Upper lobe of left lung (tissue), 6 donors: ENCODE results near the gene INPP4B. TPM values are rescaled to one million over a fixed set of nuclear protein-coding genes. Genes with fewer than 3 reads are reported as not detected.

Source experiments
- ATAC-seq, 2 donors: fragments of 200-7000 bp; cut with Tn5 transposase; one replicate each; pipeline ENCODE4 v1.9.1; 2022; ENCODE audit warnings: mild to moderate bottlenecking in 2 of 2, moderate library complexity in 2 of 2; ENCODE audit not compliant: low FRiP score in 2 of 2
- DNase-seq, 2 donors: peaks; one replicate each; pipeline ENCODE4 v3.0.0-alpha.2; 2019 to 2020
- H3K27ac ChIP-seq, 4 donors: fragments of 200-600 bp; sonication (generic); one replicate each; pipeline ENCODE4 v1.5.1; 2016 to 2019
- H3K27me3 ChIP-seq, 4 donors: fragments of 200-600 bp; sonication (generic); one replicate each; pipeline ENCODE4 v1.5.1; 2017 to 2019
- H3K36me3 ChIP-seq, 4 donors: fragments of 200-600 bp; sonication (generic); one replicate each; pipeline ENCODE4 v1.5.1; 2016 to 2019
- H3K4me1 ChIP-seq, 4 donors: fragments of 200-600 bp; sonication (generic); one replicate each; pipeline ENCODE4 v1.5.1; 2018 to 2019
- H3K4me3 ChIP-seq, 4 donors: fragments of 200-600 bp; sonication (generic); one replicate each; pipeline ENCODE4 v1.5.1; 2017 to 2019; ENCODE audit warnings: mild to moderate bottlenecking in 2 of 4, moderate library complexity in 1 of 4
- H3K9me3 ChIP-seq, 4 donors: fragments of 200-600 bp; sonication (generic); one replicate each; pipeline ENCODE4 v1.5.1; 2018 to 2019
- EP300 ChIP-seq, 4 donors: sonication (generic); formaldehyde crosslinking; IDR thresholded peaks; one replicate each; pipeline ENCODE4 v1.5.1; 2017; ENCODE audit warnings: antibody characterized with exemption in 4 of 4, control low read depth in 2 of 4
- POLR2A ChIP-seq, 4 donors: fragments of 450-650 bp; IDR thresholded peaks; one replicate each; pipeline ENCODE4 v1.5.1; 2016 to 2017; ENCODE audit warnings: antibody characterized with exemption in 4 of 4, mild to moderate bottlenecking in 2 of 4
- POLR2AphosphoS5 ChIP-seq, 2 donors: sonication (generic); formaldehyde crosslinking; IDR thresholded peaks; one replicate each; pipeline ENCODE4 v1.5.1; 2017; ENCODE audit warnings: antibody characterized with exemption in 2 of 2
- WGBS, 2 donors: methylation state at CpG; one replicate each; pipeline ENCODE4 v1.1.5; 2017 to 2018; 5-methylcytosine and 5-hydroxymethylcytosine counted together
- total RNA-seq, 6 donors: library from RNA; depleted of rRNA in 4 of 6; stranded (reverse); fragments of >200 nt in 4 of 6; gene quantifications; one replicate each; pipeline versions ENCODE4 v1.1.0 to v1.2.1, GENCODE V29; 2016 to 2021
- TF ChIP-seq, protein P1 (sequence below), 6 experiments: fragments of 450-650 bp in 4 of 6; fragments of 200-600 bp in 2 of 6; sonication (generic) in 2 of 6; IDR thresholded peaks; one replicate each; pipeline ENCODE4 v1.5.1; 2016 to 2019; ENCODE audit warnings: antibody characterized with exemption in 6 of 6
- donor health status: DM: no; HTN: no; CAD: no; lungs with moderate emphysema.
- donor health status: DM: no; HTN: yes; CAD: no; lungs with severe emphysema.

The INPP4B gene
- total RNA-seq, 6 donors from 2014 or later: 4.7 to 31.4 (median 10.4) TPM

DNA sequence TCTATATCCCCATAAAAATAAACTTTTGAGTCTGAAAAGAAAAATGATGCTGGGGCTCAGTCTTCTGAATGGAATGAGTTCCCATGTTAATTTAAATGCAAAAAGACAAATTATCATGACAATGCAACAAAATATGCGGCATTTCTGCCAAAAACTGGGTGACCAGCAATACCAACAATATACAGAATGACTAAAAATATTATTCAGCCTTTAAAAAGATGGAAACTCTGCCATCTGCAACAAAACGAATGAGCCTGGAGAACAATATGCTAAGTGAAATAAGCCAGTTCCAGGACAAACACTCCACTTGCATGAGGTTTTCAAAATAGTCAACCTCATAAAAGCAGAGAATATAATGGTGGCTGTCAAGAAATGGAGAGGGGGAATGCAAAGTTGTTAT is 651.2 kb downstream of the INPP4B start:
- Histone ChIP-seq H3K9me3 (no peaks in the 10 kb centered on the region), H3K27ac (no peak overlapping the region), H3K27me3 (no peaks in the 10 kb centered on the region), H3K36me3 (no peaks in the 10 kb centered on the region), H3K4me3 (no peak overlapping the region), H3K4me1 (no peaks in the 10 kb centered on the region)
- TF ChIP-seq POLR2AphosphoS5 (IDR thresholded peaks at IDR 0.05) (no peak), POLR2A (IDR thresholded peaks at IDR 0.05) (no peak), EP300 (IDR thresholded peaks at IDR 0.05) (no peak)
- TF ChIP-seq, protein P1, sequence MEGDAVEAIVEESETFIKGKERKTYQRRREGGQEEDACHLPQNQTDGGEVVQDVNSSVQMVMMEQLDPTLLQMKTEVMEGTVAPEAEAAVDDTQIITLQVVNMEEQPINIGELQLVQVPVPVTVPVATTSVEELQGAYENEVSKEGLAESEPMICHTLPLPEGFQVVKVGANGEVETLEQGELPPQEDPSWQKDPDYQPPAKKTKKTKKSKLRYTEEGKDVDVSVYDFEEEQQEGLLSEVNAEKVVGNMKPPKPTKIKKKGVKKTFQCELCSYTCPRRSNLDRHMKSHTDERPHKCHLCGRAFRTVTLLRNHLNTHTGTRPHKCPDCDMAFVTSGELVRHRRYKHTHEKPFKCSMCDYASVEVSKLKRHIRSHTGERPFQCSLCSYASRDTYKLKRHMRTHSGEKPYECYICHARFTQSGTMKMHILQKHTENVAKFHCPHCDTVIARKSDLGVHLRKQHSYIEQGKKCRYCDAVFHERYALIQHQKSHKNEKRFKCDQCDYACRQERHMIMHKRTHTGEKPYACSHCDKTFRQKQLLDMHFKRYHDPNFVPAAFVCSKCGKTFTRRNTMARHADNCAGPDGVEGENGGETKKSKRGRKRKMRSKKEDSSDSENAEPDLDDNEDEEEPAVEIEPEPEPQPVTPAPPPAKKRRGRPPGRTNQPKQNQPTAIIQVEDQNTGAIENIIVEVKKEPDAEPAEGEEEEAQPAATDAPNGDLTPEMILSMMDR (IDR thresholded peaks at IDR 0.05): no peak
- 84 to 91% methylated on average over 2 of the region's 2 CpGs for WGBS, 2 donors
- DNase-seq: no peak
- ATAC-seq: no peak

DNA sequence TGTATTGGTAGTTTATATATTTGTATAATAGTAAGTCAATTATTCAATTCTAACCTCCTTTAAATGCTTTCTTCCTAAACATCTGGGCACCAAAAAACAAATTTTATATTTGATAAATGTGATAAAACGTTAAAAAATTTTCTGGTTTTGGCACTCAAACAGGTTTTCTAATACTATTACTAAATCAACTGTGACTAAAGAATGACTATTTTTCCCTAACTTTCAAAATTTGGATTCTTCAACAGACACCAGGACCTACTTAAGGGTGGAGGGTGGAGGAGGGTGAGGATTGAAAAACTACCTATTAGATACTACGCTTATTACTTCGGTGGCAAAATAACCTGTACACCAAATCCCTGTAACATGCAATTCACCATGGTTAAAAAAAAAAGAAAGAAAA is 654.2 kb downstream of the INPP4B start:
- TF ChIP-seq POLR2A (IDR thresholded peaks at IDR 0.05): no peak
- TF ChIP-seq, protein P1 (IDR thresholded peaks at IDR 0.05): no peak
- no peak for TF ChIP-seq EP300 (IDR thresholded peaks at IDR 0.05)
- TF ChIP-seq POLR2AphosphoS5 (IDR thresholded peaks at IDR 0.05): no peak
- DNase-seq: no peak
- 54 to 83% methylated on average over 3 of the region's 3 CpGs for WGBS, 2 donors

DNA sequence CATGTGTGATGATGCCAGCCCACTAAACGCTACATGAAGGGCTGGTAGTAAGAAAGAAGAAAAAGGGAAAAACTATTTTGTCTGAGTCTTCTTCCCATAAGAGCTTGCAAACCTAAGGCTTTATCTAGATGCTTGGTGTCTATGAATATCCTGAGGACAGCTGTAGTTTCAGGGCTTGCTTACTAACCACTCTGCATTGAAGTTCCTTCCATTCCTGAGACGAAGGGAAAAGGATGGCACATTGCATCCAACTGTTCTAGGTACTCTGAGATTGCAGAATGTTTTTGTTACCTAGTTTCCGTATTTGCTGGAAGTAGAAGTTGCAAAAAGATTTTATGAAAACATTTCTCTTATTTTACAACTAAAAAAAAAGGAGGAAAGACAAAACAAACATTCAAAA is 665.1 kb downstream of the INPP4B start:
- ATAC-seq (no peak), DNase-seq (no peak)
- H3K27me3 ChIP-seq: no peaks in the 10 kb centered on the region
- H3K4me3 ChIP-seq: no peak overlapping the region
- H3K4me1 ChIP-seq: no peaks in the 10 kb centered on the region
- TF ChIP-seq EP300 (IDR thresholded peaks at IDR 0.05): no peak
- TF ChIP-seq, protein P1 (IDR thresholded peaks at IDR 0.05): no peak
- TF ChIP-seq POLR2AphosphoS5 (IDR thresholded peaks at IDR 0.05): no peak
- no peak for TF ChIP-seq POLR2A (IDR thresholded peaks at IDR 0.05)
- H3K27ac ChIP-seq: no peak overlapping the region
- WGBS, 2 donors: 87 to 90% methylated on average over 3 of the region's 3 CpGs
- H3K9me3 ChIP-seq: no peaks in the 10 kb centered on the region
- no peaks in the 10 kb centered on the region for H3K36me3 ChIP-seq

More for the DNA sequence above, 654.2 kb downstream of the INPP4B start:
- no peak overlapping the region for H3K27ac ChIP-seq
- no peaks in the 10 kb centered on the region for H3K9me3 ChIP-seq
- no peaks in the 10 kb centered on the region for H3K4me1 ChIP-seq
- H3K4me3 ChIP-seq: no peak overlapping the region
- ATAC-seq: no peak
- H3K36me3 ChIP-seq: no peaks in the 10 kb centered on the region
- no peaks in the 10 kb centered on the region for H3K27me3 ChIP-seq

DNA sequence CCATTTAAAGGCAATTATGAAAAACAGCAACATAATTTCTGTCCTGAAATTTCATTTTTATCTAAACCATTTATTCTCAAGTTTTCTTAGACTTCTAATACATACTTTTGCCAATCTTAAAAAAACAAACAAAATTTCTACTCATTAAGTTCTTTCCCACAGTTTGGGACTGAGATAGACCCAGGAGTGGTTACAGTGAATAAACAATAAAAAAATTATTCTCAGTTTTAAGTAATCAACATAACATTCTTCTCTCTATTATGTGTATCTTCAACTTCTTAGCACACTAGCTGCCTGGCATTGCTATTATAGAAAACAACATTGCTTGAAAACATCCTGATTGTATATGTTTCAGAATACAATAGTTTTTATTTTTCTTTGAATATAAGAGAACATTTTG is 676.9 kb downstream of the INPP4B start:
- Histone ChIP-seq H3K27ac (no peak overlapping the region), H3K27me3 (no peaks in the 10 kb centered on the region), H3K4me1 (no peaks in the 10 kb centered on the region), H3K9me3 (no peaks in the 10 kb centered on the region), H3K4me3 (no peak overlapping the region), H3K36me3 (peaks cover 0 to 3% (median 0%) of the 10 kb centered on the region in 4 donors)
- ATAC-seq (no peak), DNase-seq (no peak)
- no peak for TF ChIP-seq POLR2A (IDR thresholded peaks at IDR 0.05)
- TF ChIP-seq, protein P1 (IDR thresholded peaks at IDR 0.05): no peak
- no peak for TF ChIP-seq EP300 (IDR thresholded peaks at IDR 0.05)
- TF ChIP-seq POLR2AphosphoS5 (IDR thresholded peaks at IDR 0.05): no peak

DNA sequence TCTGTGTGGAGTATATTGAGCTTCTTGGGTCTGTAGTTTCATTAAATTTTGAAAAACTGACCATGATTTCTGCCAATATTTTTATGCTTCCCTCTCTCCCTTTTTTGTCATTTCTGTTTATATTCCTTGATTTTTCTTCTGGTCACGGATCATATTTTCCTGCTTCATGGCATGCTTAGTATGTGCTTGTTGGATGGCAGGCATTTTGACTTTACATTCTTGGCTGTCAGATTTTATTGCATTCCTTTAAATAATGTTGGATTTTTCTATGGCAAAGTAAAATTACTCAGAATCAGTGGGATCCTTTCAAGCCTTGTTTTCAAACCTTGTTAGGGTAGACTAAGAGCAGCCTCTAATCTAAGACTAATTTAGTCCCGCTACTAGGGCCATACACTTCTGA is 677.9 kb downstream of the INPP4B start:
- Histone ChIP-seq H3K27ac (no peak overlapping the region), H3K4me1 (no peaks in the 10 kb centered on the region), H3K9me3 (no peaks in the 10 kb centered on the region), H3K36me3 (peaks cover 0 to 3% (median 0%) of the 10 kb centered on the region in 4 donors), H3K27me3 (no peaks in the 10 kb centered on the region), H3K4me3 (no peak overlapping the region)
- ATAC-seq (no peak), DNase-seq (no peak)
- WGBS, 2 donors: 81 to 97% methylated on average over 2 of the region's 2 CpGs
- TF ChIP-seq, protein P1 (IDR thresholded peaks at IDR 0.05): no peak
- TF ChIP-seq POLR2A (IDR thresholded peaks at IDR 0.05) (no peak), POLR2AphosphoS5 (IDR thresholded peaks at IDR 0.05) (no peak), EP300 (IDR thresholded peaks at IDR 0.05) (no peak)
